IMR-90 (cell line): ENCODE results near the gene CHST8. TPM values are rescaled to one million over a fixed set of nuclear protein-coding genes. Genes with fewer than 3 reads are reported as not detected.

ENCODE experiments used
- ATAC-seq: fragments of 200-7000 bp; cut with Tn5 transposase; 2 replicates; pipeline ENCODE4 v1.9.1; 2020; ENCODE audit warnings: low read depth, mild to moderate bottlenecking, moderate library complexity
- BruUV-seq: library from RNA; stranded (reverse); fragments of 400-500 nt; replicated peaks from 2 replicates; lab custom pipeline; 2021; lab: Mats Ljungman, UMichigan
- CTCF ChIA-PET: fragments of 300-600 bp; formaldehyde crosslinking; extraction: SDS; loops from one replicate; lab custom pipeline; 2021; ENCODE audit warnings: antibody characterized with exemption; lab: Yijun Ruan, JAX
- POLR2A ChIA-PET: fragments of 300-600 bp; sonication (Branson Sonifier 250); formaldehyde crosslinking; loops from one replicate; lab custom pipeline; 2022; ENCODE audit warnings: antibody characterized with exemption; ENCODE audit not compliant: unreplicated experiment; lab: Charles Lee
- DNase-seq: peaks from one replicate; pipeline ENCODE4 v3.0.0; 2013
- H2AFZ ChIP-seq: replicated peaks from 2 replicates; pipeline ENCODE3; 2013; ENCODE audit warnings: low read length, mild to moderate bottlenecking; ENCODE audit not compliant: poor library complexity
- H2AK5ac ChIP-seq: 2 replicates; pipeline ENCODE4 v1.6.1; 2013; ENCODE audit warnings: low read depth, low read length, inconsistent platforms
- H2AK9ac ChIP-seq: replicated peaks from 2 replicates; pipeline ENCODE3; 2013; ENCODE audit warnings: mild to moderate bottlenecking, low read depth, low read length, moderate library complexity; ENCODE audit not compliant: poor library complexity
- H2BK120ac ChIP-seq: 2 replicates; pipeline ENCODE4 v1.6.1; 2013; ENCODE audit warnings: low read depth, low read length, inconsistent platforms
- H2BK15ac ChIP-seq: 3 replicates; pipeline ENCODE4 v1.6.1; 2013; ENCODE audit warnings: low read depth, low read length, inconsistent platforms
- H2BK20ac ChIP-seq: 2 replicates; pipeline ENCODE4 v1.6.1; 2013; ENCODE audit warnings: low read depth, mild to moderate bottlenecking, inconsistent platforms, low read length, moderate library complexity
- H2BK5ac ChIP-seq: 2 replicates; pipeline ENCODE4 v1.6.1; 2013; ENCODE audit warnings: mild to moderate bottlenecking, low read depth, low read length, inconsistent platforms; ENCODE audit not compliant: poor library complexity, severe bottlenecking
- H3K14ac ChIP-seq: replicated peaks from 2 replicates; pipeline ENCODE4 v1.6.1; 2013; ENCODE audit warnings: low read depth, low read length, inconsistent platforms
- H3K18ac ChIP-seq: 2 replicates; pipeline ENCODE4 v1.6.1; 2013; ENCODE audit warnings: low read depth, low read length, control low read depth
- H3K23ac ChIP-seq: 2 replicates; pipeline ENCODE4 v1.6.1; 2013; ENCODE audit warnings: low read depth, low read length, inconsistent platforms
- H3K27ac ChIP-seq: 2 replicates; pipeline ENCODE4 v1.5.1; 2013; ENCODE audit warnings: mild to moderate bottlenecking, control low read depth, low read length; ENCODE audit not compliant: insufficient read depth
- H3K27me3 ChIP-seq: 2 replicates; pipeline ENCODE4 v1.6.1; 2013; ENCODE audit warnings: low read length; ENCODE audit not compliant: control insufficient read depth, insufficient read depth
- H3K36me3 ChIP-seq: 2 replicates; pipeline ENCODE4 v1.6.1; 2013; ENCODE audit warnings: low read length, mixed read lengths; ENCODE audit not compliant: control insufficient read depth, insufficient read depth
- H3K4ac ChIP-seq: 2 replicates; pipeline ENCODE4 v1.6.1; 2013; ENCODE audit warnings: low read depth, low read length, inconsistent platforms
- H3K4me1 ChIP-seq: 2 replicates; pipeline ENCODE4 v1.6.1; 2013; ENCODE audit warnings: low read length, mixed read lengths; ENCODE audit not compliant: control insufficient read depth, insufficient read depth
- H3K4me2 ChIP-seq: 2 replicates; pipeline ENCODE4 v1.6.1; 2013; ENCODE audit warnings: low read depth, mild to moderate bottlenecking, control low read depth, low read length, moderate library complexity
- H3K4me3 ChIP-seq: 2 replicates; pipeline ENCODE4 v1.5.1; 2013; ENCODE audit warnings: low read depth, mild to moderate bottlenecking, control low read depth, low read length, moderate library complexity; ENCODE audit not compliant: insufficient read depth
- H3K56ac ChIP-seq: 2 replicates; pipeline ENCODE4 v1.6.1; 2013; ENCODE audit warnings: low read length, inconsistent platforms; ENCODE audit not compliant: insufficient read depth; ENCODE audit errors: extremely low read depth
- H3K79me1 ChIP-seq, 2 experiments: 2 replicates each; pipeline ENCODE4 v1.6.1; 2013; ENCODE audit warnings: low read length in 2 of 2, inconsistent platforms in 1 of 2, low read depth in 1 of 2
- H3K9ac ChIP-seq: 2 replicates; pipeline ENCODE4 v1.6.1; 2013; ENCODE audit warnings: low read depth, low read length, control low read depth
- H3K9me1 ChIP-seq: 2 replicates; pipeline ENCODE4 v1.6.1; 2013; ENCODE audit warnings: low read length, inconsistent platforms; ENCODE audit not compliant: insufficient read depth
- H3K9me3 ChIP-seq: 2 replicates; pipeline ENCODE4 v1.6.1; 2013; ENCODE audit warnings: low read length; ENCODE audit not compliant: control insufficient read depth, insufficient read depth
- H4K20me1 ChIP-seq: 2 replicates; pipeline ENCODE4 v1.6.1; 2013; ENCODE audit warnings: low read length, inconsistent platforms; ENCODE audit not compliant: insufficient read depth
- H4K5ac ChIP-seq: 2 replicates; pipeline ENCODE4 v1.6.1; 2013; ENCODE audit warnings: mild to moderate bottlenecking, low read depth, low read length, control low read depth
- H4K8ac ChIP-seq, 2 experiments: 2 replicates each; pipeline ENCODE4 v1.6.1; 2013; ENCODE audit warnings: low read depth in 2 of 2, low read length in 2 of 2, control low read depth in 1 of 2, inconsistent platforms in 1 of 2
- H4K91ac ChIP-seq: 2 replicates; pipeline ENCODE4 v1.6.1; 2013; ENCODE audit warnings: low read depth, low read length, inconsistent platforms; ENCODE audit not compliant: insufficient read depth
- BHLHE40 ChIP-seq: fragments of 150-350 bp; IDR thresholded peaks from 2 replicates; pipeline ENCODE4 v1.6.1; 2016; ENCODE audit warnings: mild to moderate bottlenecking, low read depth, low read length
- CHD1 ChIP-seq: IDR thresholded peaks from 2 replicates; pipeline ENCODE4 v1.6.1; 2012; ENCODE audit warnings: low read depth, low read length, improper control_type of control experiment
- FOS ChIP-seq: fragments of 150-350 bp; IDR thresholded peaks from 2 replicates; pipeline ENCODE4 v1.6.1; 2016; ENCODE audit warnings: low read depth, low read length
- MAFK ChIP-seq: IDR thresholded peaks from 2 replicates; pipeline ENCODE4 v1.6.1; 2012; ENCODE audit warnings: low read depth, low read length, improper control_type of control experiment
- MAZ ChIP-seq: IDR thresholded peaks from 2 replicates; pipeline ENCODE4 v1.6.1; 2012; ENCODE audit warnings: low read depth, mild to moderate bottlenecking, low read length, improper control_type of control experiment, moderate library complexity, borderline replicate concordance
- NFE2L2 ChIP-seq: fragments of 150-350 bp; IDR thresholded peaks from 2 replicates; pipeline ENCODE4 v1.6.1; 2016; ENCODE audit warnings: low read depth, mild to moderate bottlenecking, low read length
- POLR2A ChIP-seq: IDR thresholded peaks from 2 replicates; pipeline ENCODE4 v1.6.1; 2012; ENCODE audit warnings: mild to moderate bottlenecking, low read depth, low read length
- RAD21 ChIP-seq: IDR thresholded peaks from 2 replicates; pipeline ENCODE4 v1.6.1; 2012; ENCODE audit warnings: low read length, improper control_type of control experiment
- RCOR1 ChIP-seq: IDR thresholded peaks from 2 replicates; pipeline ENCODE4 v1.6.1; 2012; ENCODE audit warnings: mild to moderate bottlenecking, low read length, improper control_type of control experiment; ENCODE audit not compliant: insufficient replicate concordance
- RFX5 ChIP-seq: IDR thresholded peaks from 2 replicates; pipeline ENCODE4 v1.8.0; 2012; ENCODE audit warnings: low read depth, mild to moderate bottlenecking, low read length, moderate library complexity
- SMC3 ChIP-seq: fragments of 150-350 bp; IDR thresholded peaks from 2 replicates; pipeline ENCODE4 v1.6.1; 2016; ENCODE audit warnings: low read depth, mild to moderate bottlenecking, antibody characterized with exemption, low read length, moderate library complexity
- USF2 ChIP-seq: fragments of 150-350 bp; IDR thresholded peaks from 2 replicates; pipeline ENCODE4 v1.6.1; 2017; ENCODE audit warnings: mild to moderate bottlenecking, antibody characterized with exemption, low read length, low read depth
- WGBS, 2 experiments: methylation state at CpG; one replicate each; pipeline versions ENCODE4 v1.1.5 to v1.1.7; 2013; ENCODE audit warnings: missing lambda C conversion rate in 2 of 2; ENCODE audit not compliant: insufficient read length in 1 of 2; ENCODE audit errors: extremely low coverage in 2 of 2; 5-methylcytosine and 5-hydroxymethylcytosine counted together
- dilution Hi-C: fragments of 300-500 bp; cut with HindIII; formaldehyde crosslinking; loops from one replicate; pipeline ENCODE4 v1.14.3; 2018; ENCODE audit warnings: low sequenced_read_pairs; ENCODE audit not compliant: unreplicated experiment
- in situ Hi-C: fragments of 300-500 bp; cut with MboI; formaldehyde crosslinking; loops from 3 replicates; pipeline ENCODE4 v1.14.3; 2019; ENCODE audit warnings: low sequenced_read_pairs, inconsistent platforms, mixed read lengths
- intact Hi-C: fragments of 100-400 bp; cut with micrococcal nuclease; formaldehyde crosslinking; loops from 2 replicates; pipeline ENCODE4 v1.10.0; 2022
- polyA plus RNA-seq, 3 experiments: library from polyadenylated mRNA; depleted of rRNA; stranded (reverse); fragments of >200 nt; gene quantifications; 2 replicates each; pipeline ENCODE4 v1.2.3, GENCODE V29; 2012; ENCODE audit warnings: low replicate concordance in 1 of 3
- total RNA-seq: library from RNA; depleted of rRNA; stranded (reverse); fragments of >200 nt; gene quantifications from 2 replicates; pipeline ENCODE4 v1.2.3, GENCODE V29; 2012
- TF ChIP-seq, protein P1 (sequence below): conservative IDR thresholded peaks from 2 replicates; pipeline ENCODE4 v1.5.1; 2012; ENCODE audit warnings: mild to moderate bottlenecking, low read depth, low read length, improper control_type of control experiment
- TF ChIP-seq, protein P2 (sequence below): fragments of 150-350 bp; IDR thresholded peaks from 2 replicates; pipeline ENCODE4 v1.6.1; 2016; ENCODE audit warnings: low read depth, mild to moderate bottlenecking, low read length, moderate library complexity, borderline replicate concordance

The CHST8 gene
- total and polyA plus RNA-seq, 2 of the 4 experiments (the other 2 are of a cell fraction) = not detected

DNA sequence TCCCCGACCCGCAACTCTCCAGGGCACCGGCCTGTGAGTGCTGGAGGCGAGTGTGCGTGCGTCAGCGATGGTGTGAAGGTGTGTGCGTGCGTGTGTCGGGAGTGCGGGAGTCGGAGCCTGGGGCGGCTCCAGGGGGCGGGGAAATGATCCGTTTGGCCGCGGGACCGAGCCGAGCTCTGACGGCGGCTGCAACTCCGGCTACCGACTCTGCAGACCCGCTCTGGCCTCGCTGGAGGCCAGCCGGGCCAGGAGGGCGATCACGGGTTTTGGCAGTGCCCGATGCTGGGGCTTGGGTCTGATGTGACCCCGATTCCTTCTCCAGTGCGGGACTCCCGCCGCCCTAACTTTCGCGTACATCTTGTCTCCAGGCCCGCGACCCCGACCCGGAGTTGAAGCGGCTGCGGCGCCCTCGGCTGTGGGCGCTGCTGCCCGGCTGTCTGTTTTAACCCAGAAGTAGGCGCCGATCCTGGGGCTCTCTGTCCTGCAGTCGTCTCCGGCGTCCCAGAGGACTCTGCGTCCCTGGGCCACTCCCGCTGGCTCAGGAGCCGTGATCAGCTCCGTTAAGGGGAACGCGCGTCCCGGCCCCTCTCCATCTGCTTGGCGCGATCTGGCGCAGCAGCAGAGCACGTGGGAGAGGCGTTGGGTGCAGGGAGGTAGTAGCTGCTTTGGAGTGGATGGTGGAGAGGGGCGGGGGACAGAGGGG is 1.2 kb downstream of the CHST8 start:
- H3K4me2 ChIP-seq = no peak overlapping the region
- H2AFZ ChIP-seq = peak overlapping the region; percentile 70
- no peaks in the 10 kb centered on the region for H3K4me1 ChIP-seq
- H2AK5ac ChIP-seq = no peak overlapping the region
- H4K5ac ChIP-seq = no peak overlapping the region
- no peak overlapping the region for H3K14ac ChIP-seq
- no peaks in the 10 kb centered on the region for H3K9me1 ChIP-seq
- H4K91ac ChIP-seq = no peak overlapping the region
- H3K36me3 ChIP-seq = no peaks in the 10 kb centered on the region
- BruUV-seq = no TSS peak
- dilution Hi-C loops = no loop called here
- no peak overlapping the region for H4K8ac ChIP-seq
- H3K56ac ChIP-seq = no peak overlapping the region
- no peak overlapping the region for H2BK15ac ChIP-seq
- DNase-seq (no peak), ATAC-seq (no peak)
- H3K23ac ChIP-seq = no peak overlapping the region
- H3K9me3 ChIP-seq = no peaks in the 10 kb centered on the region
- no peak overlapping the region for H3K9ac ChIP-seq
- intact Hi-C loops = no loop called here
- H3K79me1 ChIP-seq = no peaks in the 10 kb centered on the region
- in situ Hi-C loops = no loop called here
- no peak for TF ChIP-seq MAZ
- no peak for TF ChIP-seq USF2
- no peak for TF ChIP-seq RFX5
- no peak for TF ChIP-seq NFE2L2
- no peak for TF ChIP-seq SMC3
- TF ChIP-seq, protein P1, sequence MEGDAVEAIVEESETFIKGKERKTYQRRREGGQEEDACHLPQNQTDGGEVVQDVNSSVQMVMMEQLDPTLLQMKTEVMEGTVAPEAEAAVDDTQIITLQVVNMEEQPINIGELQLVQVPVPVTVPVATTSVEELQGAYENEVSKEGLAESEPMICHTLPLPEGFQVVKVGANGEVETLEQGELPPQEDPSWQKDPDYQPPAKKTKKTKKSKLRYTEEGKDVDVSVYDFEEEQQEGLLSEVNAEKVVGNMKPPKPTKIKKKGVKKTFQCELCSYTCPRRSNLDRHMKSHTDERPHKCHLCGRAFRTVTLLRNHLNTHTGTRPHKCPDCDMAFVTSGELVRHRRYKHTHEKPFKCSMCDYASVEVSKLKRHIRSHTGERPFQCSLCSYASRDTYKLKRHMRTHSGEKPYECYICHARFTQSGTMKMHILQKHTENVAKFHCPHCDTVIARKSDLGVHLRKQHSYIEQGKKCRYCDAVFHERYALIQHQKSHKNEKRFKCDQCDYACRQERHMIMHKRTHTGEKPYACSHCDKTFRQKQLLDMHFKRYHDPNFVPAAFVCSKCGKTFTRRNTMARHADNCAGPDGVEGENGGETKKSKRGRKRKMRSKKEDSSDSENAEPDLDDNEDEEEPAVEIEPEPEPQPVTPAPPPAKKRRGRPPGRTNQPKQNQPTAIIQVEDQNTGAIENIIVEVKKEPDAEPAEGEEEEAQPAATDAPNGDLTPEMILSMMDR = no peak
- TF ChIP-seq, protein P2, sequence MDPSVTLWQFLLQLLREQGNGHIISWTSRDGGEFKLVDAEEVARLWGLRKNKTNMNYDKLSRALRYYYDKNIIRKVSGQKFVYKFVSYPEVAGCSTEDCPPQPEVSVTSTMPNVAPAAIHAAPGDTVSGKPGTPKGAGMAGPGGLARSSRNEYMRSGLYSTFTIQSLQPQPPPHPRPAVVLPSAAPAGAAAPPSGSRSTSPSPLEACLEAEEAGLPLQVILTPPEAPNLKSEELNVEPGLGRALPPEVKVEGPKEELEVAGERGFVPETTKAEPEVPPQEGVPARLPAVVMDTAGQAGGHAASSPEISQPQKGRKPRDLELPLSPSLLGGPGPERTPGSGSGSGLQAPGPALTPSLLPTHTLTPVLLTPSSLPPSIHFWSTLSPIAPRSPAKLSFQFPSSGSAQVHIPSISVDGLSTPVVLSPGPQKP = no peak
- TF ChIP-seq RAD21 = no peak
- no peak for TF ChIP-seq RCOR1
- TF ChIP-seq BHLHE40 = no peak
- no peak for TF ChIP-seq POLR2A
- no peak for TF ChIP-seq CHD1
- no peak for TF ChIP-seq FOS
- no peak for TF ChIP-seq MAFK
- WGBS, 2 experiments = 3% methylated on average over 41 of the region's 64 CpGs; no CpG with 5 or more reads in 1 of the 2 experiments
- POLR2A ChIA-PET = no interaction called here
- H3K18ac ChIP-seq = no peak overlapping the region
- H3K4ac ChIP-seq = no peak overlapping the region
- H2BK120ac ChIP-seq = no peak overlapping the region
- peaks cover 39% of the 10 kb centered on the region for H3K27me3 ChIP-seq
- CTCF ChIA-PET = no interaction called here
- H2BK20ac ChIP-seq = no peak overlapping the region
- H3K4me3 ChIP-seq = no peak overlapping the region
- H3K27ac ChIP-seq = no peak overlapping the region
- H2AK9ac ChIP-seq = no peak overlapping the region
- H4K20me1 ChIP-seq = no peaks in the 10 kb centered on the region
- no peak overlapping the region for H2BK5ac ChIP-seq
